PFSK-1 (cell line): Measurements from ENCODE around the gene PDGFC.

Source experiments
- POLR2AphosphoS5 ChIP-seq: IDR thresholded peaks from 2 replicates; pipeline ENCODE4 v1.6.1; 2012; ENCODE audit warnings: low read depth, mild to moderate bottlenecking, control low read depth, low read length, moderate library complexity
- SIN3A ChIP-seq: IDR thresholded peaks from 2 replicates; pipeline ENCODE4 v1.6.1; 2012; ENCODE audit warnings: mild to moderate bottlenecking, low read length, moderate library complexity, borderline replicate concordance; ENCODE audit not compliant: insufficient read depth
- TAF1 ChIP-seq: IDR thresholded peaks from 2 replicates; pipeline ENCODE4 v1.6.1; 2012; ENCODE audit warnings: low read length, control low read depth, borderline replicate concordance; ENCODE audit not compliant: insufficient read depth

DNA sequence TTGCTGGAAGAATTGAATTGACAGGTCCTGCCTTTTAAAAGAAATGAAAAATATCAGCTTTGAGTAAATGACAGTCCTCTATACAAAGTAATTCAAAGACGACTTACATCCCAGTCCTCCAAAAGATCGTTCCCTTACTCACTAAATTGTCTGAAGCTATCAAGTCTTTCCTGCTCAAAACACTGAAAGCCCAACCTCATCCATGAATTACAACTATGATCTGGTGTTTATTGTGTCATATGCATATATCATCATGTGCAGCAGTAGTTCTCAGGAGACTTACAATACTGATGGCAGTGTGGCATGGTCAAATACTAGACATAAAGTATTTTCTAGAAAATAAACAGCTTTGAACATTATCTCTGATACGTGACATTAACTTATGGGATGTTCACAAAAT is 97.8 kb downstream of the PDGFC start:
- TF ChIP-seq POLR2AphosphoS5 (no peak), TAF1 (no peak), SIN3A (no peak)
